NB4 (cell line): Measurements from ENCODE around the gene AFG1L.
A peak's percentile ranks its signal among the peaks of the same experiment; 100 is the strongest.

Experiments
- MAX ChIP-seq: IDR thresholded peaks from 2 replicates; pipeline ENCODE4 v1.6.1; 2011; ENCODE audit warnings: low read depth, low read length
- MYC ChIP-seq: IDR thresholded peaks from 2 replicates; pipeline ENCODE4 v1.6.1; 2011; ENCODE audit warnings: low read depth, low read length
- POLR2A ChIP-seq: IDR thresholded peaks from 2 replicates; pipeline ENCODE4 v1.6.1; 2011; ENCODE audit warnings: mild to moderate bottlenecking; ENCODE audit not compliant: insufficient read length; ENCODE audit errors: extremely low read depth
- TF ChIP-seq, protein P1 (sequence below): IDR thresholded peaks from one replicate; pipeline ENCODE4 v1.5.1; 2012; ENCODE audit warnings: low read depth, low read length

DNA sequence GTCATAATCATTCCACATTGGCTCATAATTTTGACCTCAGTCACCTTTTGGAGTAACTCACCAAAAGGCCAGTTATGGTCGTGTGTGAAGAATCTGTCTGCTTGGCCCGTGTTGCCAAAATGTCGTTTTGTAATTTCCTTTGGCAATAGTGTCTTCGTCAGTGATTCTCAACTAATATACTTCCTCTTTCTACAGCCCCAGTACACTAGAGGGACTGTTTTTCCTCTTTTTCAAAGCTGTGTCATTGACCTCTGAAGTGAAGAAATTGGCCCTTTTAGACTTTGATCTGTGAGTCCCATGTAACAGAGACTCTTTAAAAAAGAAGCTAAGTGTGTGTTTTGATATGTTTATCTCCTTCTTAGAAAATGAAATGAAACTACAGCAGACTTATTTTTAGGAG lies 271.0 kb downstream of the AFG1L start:
- TF ChIP-seq MAX (peak; percentile 4; the same call in 1 of the 2 replicates), POLR2A (no peak), MYC (peak; percentile 54)
- TF ChIP-seq, protein P1, sequence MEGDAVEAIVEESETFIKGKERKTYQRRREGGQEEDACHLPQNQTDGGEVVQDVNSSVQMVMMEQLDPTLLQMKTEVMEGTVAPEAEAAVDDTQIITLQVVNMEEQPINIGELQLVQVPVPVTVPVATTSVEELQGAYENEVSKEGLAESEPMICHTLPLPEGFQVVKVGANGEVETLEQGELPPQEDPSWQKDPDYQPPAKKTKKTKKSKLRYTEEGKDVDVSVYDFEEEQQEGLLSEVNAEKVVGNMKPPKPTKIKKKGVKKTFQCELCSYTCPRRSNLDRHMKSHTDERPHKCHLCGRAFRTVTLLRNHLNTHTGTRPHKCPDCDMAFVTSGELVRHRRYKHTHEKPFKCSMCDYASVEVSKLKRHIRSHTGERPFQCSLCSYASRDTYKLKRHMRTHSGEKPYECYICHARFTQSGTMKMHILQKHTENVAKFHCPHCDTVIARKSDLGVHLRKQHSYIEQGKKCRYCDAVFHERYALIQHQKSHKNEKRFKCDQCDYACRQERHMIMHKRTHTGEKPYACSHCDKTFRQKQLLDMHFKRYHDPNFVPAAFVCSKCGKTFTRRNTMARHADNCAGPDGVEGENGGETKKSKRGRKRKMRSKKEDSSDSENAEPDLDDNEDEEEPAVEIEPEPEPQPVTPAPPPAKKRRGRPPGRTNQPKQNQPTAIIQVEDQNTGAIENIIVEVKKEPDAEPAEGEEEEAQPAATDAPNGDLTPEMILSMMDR, result no peak
